Omental fat pad (tissue), 4 donors: Measurements from ENCODE around the gene TMF1. TPM values are rescaled to one million over a fixed set of nuclear protein-coding genes. Genes with fewer than 3 reads are reported as not detected.

Source experiments
- ATAC-seq: fragments of 150-250 bp; one replicate; pipeline ENCODE4 v1.9.1; 2016; ENCODE audit warnings: mild to moderate bottlenecking, moderate library complexity; ENCODE audit not compliant: low FRiP score
- DNase-seq: peaks from one replicate; pipeline ENCODE4 v3.0.0-alpha.2; 2019; ENCODE audit warnings: low spot score
- small RNA-seq: library from RNA; depleted of rRNA; stranded (forward); fragments of <200 nt; gene quantifications from one replicate; pipeline ENCODE3, GENCODE V24; 2016
- total RNA-seq, 4 donors: library from RNA; depleted of rRNA; stranded (reverse); fragments of >200 nt; gene quantifications; one replicate each; pipeline ENCODE4 v1.1.0, GENCODE V29; 2016
- TF ChIP-seq, protein P1 (sequence below), 3 donors: fragments of 450-650 bp; IDR thresholded peaks; one replicate each; pipeline ENCODE4 v1.5.1; 2016 to 2017; ENCODE audit warnings: antibody characterized with exemption in 3 of 3, mild to moderate bottlenecking in 3 of 3, moderate library complexity in 2 of 3

The TMF1 gene
- total RNA-seq, 4 donors from 2014 or later: 27.6 to 41.8 (median 30.2) TPM

GRCh38 chr3:68977486-68978167, 74.5 kb downstream of the TMF1 start:
- DNase-seq: no peak
- TF ChIP-seq, protein P1, sequence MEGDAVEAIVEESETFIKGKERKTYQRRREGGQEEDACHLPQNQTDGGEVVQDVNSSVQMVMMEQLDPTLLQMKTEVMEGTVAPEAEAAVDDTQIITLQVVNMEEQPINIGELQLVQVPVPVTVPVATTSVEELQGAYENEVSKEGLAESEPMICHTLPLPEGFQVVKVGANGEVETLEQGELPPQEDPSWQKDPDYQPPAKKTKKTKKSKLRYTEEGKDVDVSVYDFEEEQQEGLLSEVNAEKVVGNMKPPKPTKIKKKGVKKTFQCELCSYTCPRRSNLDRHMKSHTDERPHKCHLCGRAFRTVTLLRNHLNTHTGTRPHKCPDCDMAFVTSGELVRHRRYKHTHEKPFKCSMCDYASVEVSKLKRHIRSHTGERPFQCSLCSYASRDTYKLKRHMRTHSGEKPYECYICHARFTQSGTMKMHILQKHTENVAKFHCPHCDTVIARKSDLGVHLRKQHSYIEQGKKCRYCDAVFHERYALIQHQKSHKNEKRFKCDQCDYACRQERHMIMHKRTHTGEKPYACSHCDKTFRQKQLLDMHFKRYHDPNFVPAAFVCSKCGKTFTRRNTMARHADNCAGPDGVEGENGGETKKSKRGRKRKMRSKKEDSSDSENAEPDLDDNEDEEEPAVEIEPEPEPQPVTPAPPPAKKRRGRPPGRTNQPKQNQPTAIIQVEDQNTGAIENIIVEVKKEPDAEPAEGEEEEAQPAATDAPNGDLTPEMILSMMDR (IDR thresholded peaks at IDR 0.05): no peak
- ATAC-seq: no peak

DNA sequence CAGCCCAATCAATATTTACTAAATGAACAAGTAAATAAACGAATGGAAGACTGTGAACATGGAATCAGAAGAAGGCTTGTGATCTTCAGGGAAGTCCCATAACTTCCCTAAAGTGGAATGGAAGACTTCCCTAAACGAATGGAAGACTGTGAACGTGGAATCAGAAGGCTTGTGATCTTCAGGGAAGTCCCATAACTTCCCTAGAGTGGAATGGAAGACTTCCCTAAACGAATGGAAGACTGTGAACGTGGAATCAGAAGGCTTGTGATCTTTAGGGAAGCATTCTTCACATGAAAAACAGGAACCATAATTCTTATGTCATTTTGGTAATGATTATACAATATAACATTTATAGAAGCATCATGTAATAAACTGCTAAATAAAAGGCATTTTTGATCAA, 77.4 kb downstream of the TMF1 start:
- DNase-seq: no peak
- ATAC-seq: no peak
- TF ChIP-seq, protein P1 (IDR thresholded peaks at IDR 0.05): no peak

GRCh38 chr3:68973639-68974038, 78.5 kb downstream of the TMF1 start:
- ATAC-seq (no peak), DNase-seq (no peak)
- TF ChIP-seq, protein P1 (IDR thresholded peaks at IDR 0.05): no peak

DNA sequence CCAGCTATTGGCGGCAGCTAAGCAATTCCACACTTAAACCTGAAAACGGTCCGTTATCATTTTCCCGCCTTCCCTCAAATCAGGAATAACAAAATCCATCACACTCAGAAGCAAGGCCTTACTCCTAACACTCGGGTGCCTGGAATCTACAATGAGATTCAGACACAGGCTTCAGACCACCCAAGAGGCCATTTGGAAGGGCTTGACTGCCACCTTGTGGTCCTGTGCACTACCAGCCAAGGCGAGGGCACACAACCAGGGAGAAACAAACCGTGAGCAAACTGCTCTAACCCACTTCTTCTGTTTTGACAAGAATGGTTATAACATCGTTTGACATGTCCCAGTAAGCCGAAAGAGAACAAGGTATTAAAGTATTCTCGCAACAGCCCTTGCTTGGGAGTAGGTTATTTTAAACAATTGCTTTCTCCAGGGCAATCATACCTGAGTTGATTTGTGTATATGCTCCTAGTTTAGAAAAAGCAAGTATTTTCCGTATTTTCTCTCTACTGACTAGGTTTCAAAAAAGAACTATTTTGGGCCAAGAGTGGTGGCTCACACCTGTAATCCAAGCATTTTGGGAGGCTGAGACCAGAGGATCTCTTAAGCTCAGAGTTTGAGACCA, 79.7 kb downstream of the TMF1 start:
- ATAC-seq (no peak), DNase-seq (no peak)
- TF ChIP-seq, protein P1 (IDR thresholded peaks at IDR 0.05): no peak

Small RNA genes within 50 kb of the gene (small RNA-seq; reads per million reads assigned to genes)
- not detected for gene MIR3136

Other genes starting within 250 kb of the TMF1 start
- not detected for gene TAFA4, start 119.8 kb downstream of the TMF1 start, total RNA-seq
- 10 to 100 TPM; 26.1 to 47.9 (median 37.6) TPM for gene EOGT, start 38.6 kb downstream of the TMF1 start, total RNA-seq
- 10 to 100 TPM; 39.1 to 78.8 (median 42.6) TPM for gene UBA3, start 28.0 kb upstream of the TMF1 start, total RNA-seq
- gene ARL6IP5, start 32.6 kb upstream of the TMF1 start, total RNA-seq: 100 to 1,000 TPM; 113 to 215 (median 199) TPM
- gene LMOD3, start 70.3 kb upstream of the TMF1 start, total RNA-seq: not detected